HEK293 (cell line): ENCODE results near the gene VWA3B.
"Not testable (repeated sequence)": the region's sequence is repeated elsewhere in the genome, so short reads cannot be mapped to it uniquely, and the experiment has no call there.

Experiments
- CTCF ChIA-PET: fragments of 350-600 bp; formaldehyde crosslinking; extraction: SDS; loops from one replicate; lab custom pipeline; 2021; ENCODE audit warnings: antibody characterized with exemption; lab: Yijun Ruan, JAX
- POLR2A ChIA-PET: fragments of 300-600 bp; formaldehyde crosslinking; extraction: SDS; loops from one replicate; lab custom pipeline; 2020; ENCODE audit warnings: antibody characterized with exemption, inconsistent platforms; lab: Yijun Ruan, JAX
- H3K27ac ChIP-seq: fragments of 200-500 bp; sonication (Bioruptor generic); 2 replicates; pipeline ENCODE4 v1.5.1; 2014; ENCODE audit warnings: low read depth, low read length, control low read depth, inconsistent platforms; ENCODE audit errors: extremely low read depth
- H3K36me3 ChIP-seq, 2 experiments: fragments of 200-500 bp in 1 of 2; sonication (Bioruptor generic) in 1 of 2; 1 replicate in 1 of 2; 2 replicates in 1 of 2; pipeline ENCODE4 v1.5.1; 2014 to 2017; ENCODE audit warnings: inconsistent platforms in 2 of 2, low read length in 2 of 2; ENCODE audit not compliant: control insufficient read depth in 2 of 2, insufficient read depth in 1 of 2
- H3K4me1 ChIP-seq: fragments of 200-500 bp; sonication (Bioruptor generic); 2 replicates; pipeline ENCODE4 v1.5.1; 2014; ENCODE audit warnings: mild to moderate bottlenecking, low read length, inconsistent platforms; ENCODE audit not compliant: control insufficient read depth, insufficient read depth
- H3K4me3 ChIP-seq: 2 replicates; pipeline ENCODE4 v1.5.1; 2011; ENCODE audit warnings: low read depth, mild to moderate bottlenecking, control low read depth, low read length, moderate library complexity
- H3K9me3 ChIP-seq: fragments of 200-500 bp; sonication (Bioruptor generic); 2 replicates; pipeline ENCODE4 v1.5.1; 2014; ENCODE audit warnings: low read depth, low read length, inconsistent platforms; ENCODE audit not compliant: control insufficient read depth, insufficient read depth
- KLF1 ChIP-seq: fragments of 450-650 bp; formaldehyde crosslinking; IDR thresholded peaks from 2 replicates; pipeline ENCODE4 v1.5.1; 2016; ENCODE audit warnings: missing biosample characterization, missing genetic modification characterization
- PBX3 ChIP-seq: sonication (generic); formaldehyde crosslinking; IDR thresholded peaks from 2 replicates; pipeline ENCODE4 v1.8.1; 2022; ENCODE audit warnings: mild to moderate bottlenecking, moderate library complexity, missing genetic modification reagents
- SCRT2 ChIP-seq: fragments of 450-650 bp; formaldehyde crosslinking; IDR thresholded peaks from 2 replicates; pipeline ENCODE4 v1.5.1; 2016; ENCODE audit warnings: missing biosample characterization, missing genetic modification characterization
- TCF7L2 ChIP-seq: IDR thresholded peaks from 2 replicates; pipeline ENCODE4 v1.6.1; 2011; ENCODE audit warnings: low read depth, mild to moderate bottlenecking, inconsistent platforms, low read length, moderate library complexity, borderline replicate concordance
- ZBTB1 ChIP-seq: fragments of 450-650 bp; formaldehyde crosslinking; IDR thresholded peaks from 2 replicates; pipeline ENCODE4 v1.5.1; 2016; ENCODE audit warnings: missing biosample characterization, missing genetic modification characterization
- ZFHX2 ChIP-seq: fragments of 450-650 bp; formaldehyde crosslinking; conservative IDR thresholded peaks from 2 replicates; pipeline ENCODE4 v1.5.1; 2016; ENCODE audit warnings: missing biosample characterization, missing genetic modification characterization
- ZNF2 ChIP-seq: fragments of 450-650 bp; formaldehyde crosslinking; IDR thresholded peaks from 2 replicates; pipeline ENCODE4 v1.5.1; 2016; ENCODE audit warnings: missing biosample characterization, missing genetic modification characterization
- ZNF24 ChIP-seq: fragments of 450-650 bp; formaldehyde crosslinking; IDR thresholded peaks from 2 replicates; pipeline ENCODE4 v1.5.1; 2016; ENCODE audit warnings: missing biosample characterization, missing genetic modification characterization
- ZNF324 ChIP-seq: fragments of 450-650 bp; formaldehyde crosslinking; IDR thresholded peaks from 2 replicates; pipeline ENCODE4 v1.5.1; 2016; ENCODE audit warnings: missing biosample characterization, missing genetic modification characterization
- ZNF350 ChIP-seq: fragments of 450-650 bp; formaldehyde crosslinking; IDR thresholded peaks from 2 replicates; pipeline ENCODE4 v1.5.0; 2017; ENCODE audit warnings: missing biosample characterization, mild to moderate bottlenecking, missing genetic modification characterization
- ZNF404 ChIP-seq: fragments of 450-650 bp; formaldehyde crosslinking; IDR thresholded peaks from 2 replicates; pipeline ENCODE4 v1.5.1; 2017; ENCODE audit warnings: missing biosample characterization, missing genetic modification characterization
- ZNF670 ChIP-seq: fragments of 450-650 bp; formaldehyde crosslinking; IDR thresholded peaks from 2 replicates; pipeline ENCODE4 v1.5.1; 2016; ENCODE audit warnings: missing biosample characterization, missing genetic modification characterization, low read depth
- TF ChIP-seq, protein P1 (sequence below): fragments of 450-650 bp; formaldehyde crosslinking; IDR thresholded peaks from 2 replicates; pipeline ENCODE4 v1.5.1; 2017; ENCODE audit warnings: missing biosample characterization, missing genetic modification characterization
- TF ChIP-seq, protein P2 (sequence below): fragments of 450-650 bp; formaldehyde crosslinking; IDR thresholded peaks from 2 replicates; pipeline ENCODE4 v1.5.1; 2016; ENCODE audit warnings: missing biosample characterization, missing genetic modification characterization, low read depth
- TF ChIP-seq, protein P3 (sequence below): fragments of 450-650 bp; formaldehyde crosslinking; conservative IDR thresholded peaks from 2 replicates; pipeline ENCODE4 v1.5.1; 2016; ENCODE audit warnings: low read depth, missing biosample characterization, missing genetic modification characterization
- TF ChIP-seq, protein P4 (sequence below): fragments of 450-650 bp; formaldehyde crosslinking; IDR thresholded peaks from 2 replicates; pipeline ENCODE4 v1.5.1; 2016; ENCODE audit warnings: missing biosample characterization, missing genetic modification characterization

The VWA3B gene

DNA sequence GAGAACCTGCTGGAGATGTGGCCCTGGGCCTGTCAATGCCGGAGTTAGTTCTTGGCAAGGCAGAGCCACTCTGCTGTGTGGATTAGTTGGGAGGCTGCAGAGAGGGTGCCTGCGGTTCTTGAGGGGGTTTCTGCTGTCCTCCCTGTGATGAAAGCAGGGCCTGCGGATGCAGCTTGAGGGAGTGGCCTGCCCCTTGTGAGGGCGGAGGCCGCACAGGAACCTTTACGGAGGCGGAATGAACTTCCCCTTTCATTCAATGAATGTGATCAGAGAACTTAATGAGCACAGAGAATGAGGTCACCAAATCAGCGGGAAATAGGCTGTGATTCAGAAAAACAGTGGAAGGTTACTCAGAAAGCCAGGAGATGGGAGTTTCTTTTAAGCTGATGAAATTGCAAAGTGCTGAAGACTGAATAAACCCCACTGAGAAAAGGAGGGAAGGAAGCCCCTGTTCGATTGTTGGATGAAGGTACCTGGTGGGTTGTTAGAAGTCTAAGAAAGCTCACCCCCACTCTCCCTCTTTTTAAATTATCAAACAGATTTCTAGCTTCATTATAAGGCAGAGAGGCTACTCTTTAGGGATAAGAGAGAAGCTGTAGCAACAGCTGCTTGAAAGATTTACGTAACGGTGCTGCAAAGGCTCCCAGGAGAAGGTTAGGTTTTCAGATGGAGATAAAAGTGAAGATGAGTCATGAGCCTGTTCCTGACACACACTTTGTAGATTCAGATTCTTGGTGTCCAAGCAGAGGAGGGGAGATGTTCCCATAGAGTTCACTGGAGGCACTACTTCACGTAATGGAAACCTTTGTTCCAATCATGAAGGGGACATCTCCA lies 47.4 kb downstream of the VWA3B start:
- Histone ChIP-seq H3K9me3 (no peaks in the 10 kb centered on the region), H3K4me3 (no peak overlapping the region), H3K27ac (no peak overlapping the region), H3K36me3 (no peaks in the 10 kb centered on the region), H3K4me1 (no peaks in the 10 kb centered on the region)
- CTCF ChIA-PET, result interaction anchor here (0.6 to 1.3 kb wide), 3 partner anchors 135 to 249 kb away, joined by 3 read pairs; no protein-coding TSS in a partner anchor
- POLR2A ChIA-PET, result no interaction called here
- TF ChIP-seq ZNF324 (tag by site-specific recombination) (no peak), PBX3 (CRISPR knock-in tag) (no peak), ZNF350 (tag by site-specific recombination) (no peak), ZFHX2 (tag by site-specific recombination) (0 out of 2 replicates have a peak, but pooled peaks have one; percentile 15), SCRT2 (no peak)
- TF ChIP-seq, protein P1, sequence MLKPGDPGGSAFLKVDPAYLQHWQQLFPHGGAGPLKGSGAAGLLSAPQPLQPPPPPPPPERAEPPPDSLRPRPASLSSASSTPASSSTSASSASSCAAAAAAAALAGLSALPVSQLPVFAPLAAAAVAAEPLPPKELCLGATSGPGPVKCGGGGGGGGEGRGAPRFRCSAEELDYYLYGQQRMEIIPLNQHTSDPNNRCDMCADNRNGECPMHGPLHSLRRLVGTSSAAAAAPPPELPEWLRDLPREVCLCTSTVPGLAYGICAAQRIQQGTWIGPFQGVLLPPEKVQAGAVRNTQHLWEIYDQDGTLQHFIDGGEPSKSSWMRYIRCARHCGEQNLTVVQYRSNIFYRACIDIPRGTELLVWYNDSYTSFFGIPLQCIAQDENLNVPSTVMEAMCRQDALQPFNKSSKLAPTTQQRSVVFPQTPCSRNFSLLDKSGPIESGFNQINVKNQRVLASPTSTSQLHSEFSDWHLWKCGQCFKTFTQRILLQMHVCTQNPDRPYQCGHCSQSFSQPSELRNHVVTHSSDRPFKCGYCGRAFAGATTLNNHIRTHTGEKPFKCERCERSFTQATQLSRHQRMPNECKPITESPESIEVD (tag by site-specific recombination), result no peak

DNA sequence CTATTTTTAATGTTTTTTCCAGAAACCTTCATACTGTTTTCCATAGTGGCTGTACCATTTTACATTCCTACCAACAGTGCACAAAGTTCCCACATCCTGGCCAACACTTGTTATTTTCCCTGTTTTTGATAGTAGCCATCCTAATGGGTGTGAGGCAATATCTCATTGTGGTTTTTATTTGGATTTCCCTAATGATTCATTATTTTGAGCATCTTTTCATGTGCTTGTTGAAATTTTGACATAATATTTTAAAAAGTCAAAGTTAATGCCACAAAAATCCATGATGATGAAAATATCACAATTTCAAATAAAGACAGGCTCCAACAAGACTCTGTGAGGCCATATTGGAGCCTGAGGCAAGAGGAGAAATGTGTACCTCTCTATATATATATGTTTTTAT lies 50.2 kb downstream of the VWA3B start:
- POLR2A ChIA-PET, result no interaction called here
- no peak overlapping the region for H3K4me3 ChIP-seq
- no peaks in the 10 kb centered on the region for H3K36me3 ChIP-seq
- CTCF ChIA-PET, result no interaction called here
- no peaks in the 10 kb centered on the region for H3K4me1 ChIP-seq
- no peak overlapping the region for H3K27ac ChIP-seq
- TF ChIP-seq, protein P2, sequence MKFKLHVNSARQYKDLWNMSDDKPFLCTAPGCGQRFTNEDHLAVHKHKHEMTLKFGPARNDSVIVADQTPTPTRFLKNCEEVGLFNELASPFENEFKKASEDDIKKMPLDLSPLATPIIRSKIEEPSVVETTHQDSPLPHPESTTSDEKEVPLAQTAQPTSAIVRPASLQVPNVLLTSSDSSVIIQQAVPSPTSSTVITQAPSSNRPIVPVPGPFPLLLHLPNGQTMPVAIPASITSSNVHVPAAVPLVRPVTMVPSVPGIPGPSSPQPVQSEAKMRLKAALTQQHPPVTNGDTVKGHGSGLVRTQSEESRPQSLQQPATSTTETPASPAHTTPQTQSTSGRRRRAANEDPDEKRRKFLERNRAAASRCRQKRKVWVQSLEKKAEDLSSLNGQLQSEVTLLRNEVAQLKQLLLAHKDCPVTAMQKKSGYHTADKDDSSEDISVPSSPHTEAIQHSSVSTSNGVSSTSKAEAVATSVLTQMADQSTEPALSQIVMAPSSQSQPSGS, result no peak
- no peaks in the 10 kb centered on the region for H3K9me3 ChIP-seq

DNA sequence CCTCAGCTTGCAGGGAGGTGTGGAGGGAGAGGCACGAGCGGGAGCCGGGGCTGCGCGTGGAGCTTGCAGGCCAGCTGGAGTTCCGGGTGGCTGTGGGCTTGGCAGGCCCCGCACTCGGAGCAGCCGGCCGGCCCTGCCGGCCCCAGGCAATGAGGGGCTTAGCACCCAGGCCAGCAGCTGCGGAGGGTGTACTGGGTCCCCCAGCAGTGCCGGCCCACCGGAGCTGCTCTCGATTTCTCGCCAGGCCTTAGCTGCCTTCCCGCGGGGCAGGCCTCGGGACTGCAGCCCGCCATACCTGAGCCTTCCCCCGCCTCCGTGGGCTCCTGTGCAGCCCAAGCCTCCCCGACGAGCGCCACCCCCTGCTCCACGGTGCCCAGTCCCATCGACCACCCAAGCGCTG lies 52.0 kb downstream of the VWA3B start:
- H3K36me3 ChIP-seq, POLR2A ChIA-PET, H3K9me3 ChIP-seq, H3K4me3 ChIP-seq, CTCF ChIA-PET, H3K27ac ChIP-seq, H3K4me1 ChIP-seq: not testable (repeated sequence)

DNA sequence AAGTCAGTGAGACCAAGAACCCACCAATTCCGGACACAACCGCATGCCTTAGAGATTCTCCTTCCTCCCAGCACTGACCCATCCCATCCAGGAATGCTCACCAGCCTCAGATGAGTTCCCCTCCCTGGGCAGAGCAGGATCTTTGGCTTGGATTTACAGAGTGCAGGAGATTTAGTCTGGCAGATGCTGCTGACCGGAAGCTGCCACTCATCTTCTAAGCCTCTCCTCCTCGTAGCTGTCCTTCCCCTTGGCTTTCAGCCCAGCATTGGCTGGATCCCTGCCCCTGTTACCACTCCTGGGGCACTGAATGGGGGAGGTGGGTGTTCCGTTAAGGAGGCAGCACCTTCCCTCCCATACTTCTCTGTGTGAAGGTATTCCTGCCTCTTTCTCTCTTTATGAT lies 53.2 kb downstream of the VWA3B start:
- ChIA-PET CTCF (no interaction called here), POLR2A (no interaction called here)
- no peaks in the 10 kb centered on the region for H3K4me1 ChIP-seq
- no peak overlapping the region for H3K4me3 ChIP-seq
- H3K36me3 ChIP-seq, result no peaks in the 10 kb centered on the region
- H3K9me3 ChIP-seq, result no peaks in the 10 kb centered on the region
- H3K27ac ChIP-seq, result no peak overlapping the region
- TF ChIP-seq KLF1 (tag by site-specific recombination), result no peak
- no peak for TF ChIP-seq ZNF2 (tag by site-specific recombination)
- no peak for TF ChIP-seq TCF7L2
- no peak for TF ChIP-seq ZBTB1
- TF ChIP-seq, protein P3, sequence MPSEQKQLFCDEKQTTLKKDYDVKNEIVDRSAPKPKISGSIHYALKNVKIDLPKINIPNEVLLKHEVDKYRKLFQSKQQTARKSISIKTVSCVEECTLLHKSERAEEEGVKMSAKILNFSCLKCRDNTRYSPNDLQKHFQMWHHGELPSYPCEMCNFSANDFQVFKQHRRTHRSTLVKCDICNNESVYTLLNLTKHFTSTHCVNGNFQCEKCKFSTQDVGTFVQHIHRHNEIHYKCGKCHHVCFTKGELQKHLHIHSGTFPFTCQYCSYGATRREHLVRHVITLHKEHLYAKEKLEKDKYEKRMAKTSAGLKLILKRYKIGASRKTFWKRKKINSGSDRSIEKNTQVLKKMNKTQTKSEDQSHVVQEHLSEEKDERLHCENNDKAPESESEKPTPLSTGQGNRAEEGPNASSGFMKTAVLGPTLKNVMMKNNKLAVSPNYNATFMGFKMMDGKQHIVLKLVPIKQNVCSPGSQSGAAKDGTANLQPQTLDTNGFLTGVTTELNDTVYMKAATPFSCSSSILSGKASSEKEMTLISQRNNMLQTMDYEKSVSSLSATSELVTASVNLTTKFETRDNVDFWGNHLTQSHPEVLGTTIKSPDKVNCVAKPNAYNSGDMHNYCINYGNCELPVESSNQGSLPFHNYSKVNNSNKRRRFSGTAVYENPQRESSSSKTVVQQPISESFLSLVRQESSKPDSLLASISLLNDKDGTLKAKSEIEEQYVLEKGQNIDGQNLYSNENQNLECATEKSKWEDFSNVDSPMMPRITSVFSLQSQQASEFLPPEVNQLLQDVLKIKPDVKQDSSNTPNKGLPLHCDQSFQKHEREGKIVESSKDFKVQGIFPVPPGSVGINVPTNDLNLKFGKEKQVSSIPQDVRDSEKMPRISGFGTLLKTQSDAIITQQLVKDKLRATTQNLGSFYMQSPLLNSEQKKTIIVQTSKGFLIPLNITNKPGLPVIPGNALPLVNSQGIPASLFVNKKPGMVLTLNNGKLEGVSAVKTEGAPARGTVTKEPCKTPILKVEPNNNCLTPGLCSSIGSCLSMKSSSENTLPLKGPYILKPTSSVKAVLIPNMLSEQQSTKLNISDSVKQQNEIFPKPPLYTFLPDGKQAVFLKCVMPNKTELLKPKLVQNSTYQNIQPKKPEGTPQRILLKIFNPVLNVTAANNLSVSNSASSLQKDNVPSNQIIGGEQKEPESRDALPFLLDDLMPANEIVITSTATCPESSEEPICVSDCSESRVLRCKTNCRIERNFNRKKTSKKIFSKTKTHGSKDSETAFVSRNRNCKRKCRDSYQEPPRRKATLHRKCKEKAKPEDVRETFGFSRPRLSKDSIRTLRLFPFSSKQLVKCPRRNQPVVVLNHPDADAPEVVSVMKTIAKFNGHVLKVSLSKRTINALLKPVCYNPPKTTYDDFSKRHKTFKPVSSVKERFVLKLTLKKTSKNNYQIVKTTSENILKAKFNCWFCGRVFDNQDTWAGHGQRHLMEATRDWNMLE (tag by site-specific recombination), result no peak
- no peak for TF ChIP-seq ZNF404 (tag by site-specific recombination)
- TF ChIP-seq, protein P4, sequence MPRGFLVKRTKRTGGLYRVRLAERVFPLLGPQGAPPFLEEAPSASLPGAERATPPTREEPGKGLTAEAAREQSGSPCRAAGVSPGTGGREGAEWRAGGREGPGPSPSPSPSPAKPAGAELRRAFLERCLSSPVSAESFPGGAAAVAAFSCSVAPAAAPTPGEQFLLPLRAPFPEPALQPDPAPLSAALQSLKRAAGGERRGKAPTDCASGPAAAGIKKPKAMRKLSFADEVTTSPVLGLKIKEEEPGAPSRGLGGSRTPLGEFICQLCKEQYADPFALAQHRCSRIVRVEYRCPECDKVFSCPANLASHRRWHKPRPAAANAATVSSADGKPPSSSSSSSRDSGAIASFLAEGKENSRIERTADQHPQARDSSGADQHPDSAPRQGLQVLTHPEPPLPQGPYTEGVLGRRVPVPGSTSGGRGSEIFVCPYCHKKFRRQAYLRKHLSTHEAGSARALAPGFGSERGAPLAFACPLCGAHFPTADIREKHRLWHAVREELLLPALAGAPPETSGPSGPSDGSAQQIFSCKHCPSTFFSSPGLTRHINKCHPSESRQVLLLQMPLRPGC (tag by site-specific recombination), result no peak
- TF ChIP-seq ZNF670, result no peak
- no peak for TF ChIP-seq ZNF24 (tag by site-specific recombination)
